Esophagus muscularis mucosa (tissue), 4 donors: Measurements from ENCODE around the gene ZNF618. TPM values are rescaled to one million over a fixed set of nuclear protein-coding genes. Genes with fewer than 3 reads are reported as not detected.

Experiments used
- DNase-seq: peaks from one replicate; pipeline ENCODE4 v3.0.0-alpha.2; 2017; ENCODE audit errors: extremely low spot score
- H3K27ac ChIP-seq, 4 donors: fragments of 200-600 bp; sonication (generic); replicated peaks in 1 of 4; 1 replicate in 3 of 4; 2 replicates in 1 of 4; pipeline ENCODE4 v1.5.1; 2016 to 2019; ENCODE audit warnings: mild to moderate bottlenecking in 1 of 4
- H3K27me3 ChIP-seq, 4 donors: fragments of 200-600 bp; sonication (generic); one replicate each; pipeline versions ENCODE4 v1.5.1 to v1.6.0; 2016 to 2019
- H3K36me3 ChIP-seq, 4 donors: fragments of 200-600 bp; sonication (generic); one replicate each; pipeline ENCODE4 v1.5.1; 2016 to 2019
- H3K4me1 ChIP-seq, 4 donors: fragments of 200-600 bp; sonication (generic); one replicate each; pipeline ENCODE4 v1.5.1; 2016 to 2019
- H3K4me3 ChIP-seq, 4 donors: fragments of 200-600 bp; sonication (generic); 1 replicate in 2 of 4; 2 replicates in 2 of 4; pipeline ENCODE4 v1.5.1; 2016 to 2019; ENCODE audit warnings: mild to moderate bottlenecking in 4 of 4, moderate library complexity in 1 of 4
- H3K9me3 ChIP-seq, 4 donors: fragments of 200-600 bp; sonication (generic); 1 replicate in 3 of 4; 2 replicates in 1 of 4; pipeline ENCODE4 v1.5.1; 2016 to 2019
- CTCF ChIP-seq, 3 experiments: fragments of 200-600 bp in 2 of 3; fragments of 450-650 bp in 1 of 3; sonication (generic) in 2 of 3; IDR thresholded peaks; one replicate each; pipeline ENCODE4 v1.5.1; 2017 to 2019; ENCODE audit warnings: antibody characterized with exemption in 3 of 3, mild to moderate bottlenecking in 2 of 3, moderate library complexity in 1 of 3
- EP300 ChIP-seq: sonication (generic); formaldehyde crosslinking; IDR thresholded peaks from one replicate; pipeline ENCODE4 v1.6.1; 2017; ENCODE audit warnings: antibody characterized with exemption
- POLR2A ChIP-seq: fragments of 450-650 bp; IDR thresholded peaks from one replicate; pipeline ENCODE4 v1.6.1; 2017; ENCODE audit warnings: antibody characterized with exemption, moderate library complexity, mild to moderate bottlenecking, low read depth
- POLR2AphosphoS5 ChIP-seq, 2 donors: sonication (generic); formaldehyde crosslinking; IDR thresholded peaks; one replicate each; pipeline ENCODE4 v1.6.1; 2017; ENCODE audit warnings: antibody characterized with exemption in 2 of 2
- WGBS: methylation state at CpG from one replicate; pipeline ENCODE4 v1.1.5; 2018; 5-methylcytosine and 5-hydroxymethylcytosine counted together
- intact Hi-C: fragments of 100-400 bp; cut with DNase I; formaldehyde crosslinking; loops from one replicate; pipeline ENCODE4 v1.15.1; 2023
- total RNA-seq, 4 donors: library from RNA; depleted of rRNA; stranded (reverse); fragments of >200 nt; gene quantifications; one replicate each; pipeline versions ENCODE4 v1.1.0 to v1.2.1, GENCODE V29; 2016

ZNF618 gene
- total RNA-seq, 4 donors from 2014 or later = 1.2 to 4.5 (median 2.6) TPM

- 94% methylated on average over 6 of the region's 6 CpGs for WGBS
- Histone ChIP-seq H3K27ac (no peak overlapping the region), H3K4me1 (peaks cover 0 to 8% (median 3%) of the 10 kb centered on the region in 4 donors), H3K4me3 (no peak overlapping the region), H3K36me3 (no peaks in the 10 kb centered on the region), H3K9me3 (no peaks in the 10 kb centered on the region), H3K27me3 (peaks cover 0 to 7% (median 0%) of the 10 kb centered on the region in 4 donors)
- DNase-seq = no peak
- TF ChIP-seq POLR2A (no peak), POLR2AphosphoS5 (IDR thresholded peaks at IDR 0.05) (no peak)
- intact Hi-C loops = no loop called here
Observed at GRCh38 chr9:114086009-114086408, 209.9 kb downstream of the ZNF618 start.

- Histone ChIP-seq H3K4me1 (peaks cover 0 to 8% (median 3%) of the 10 kb centered on the region in 4 donors), H3K36me3 (no peaks in the 10 kb centered on the region), H3K27ac (no peak overlapping the region), H3K4me3 (no peak overlapping the region), H3K9me3 (no peaks in the 10 kb centered on the region), H3K27me3 (peaks cover 0 to 8% (median 0%) of the 10 kb centered on the region in 4 donors)
- TF ChIP-seq POLR2AphosphoS5 (IDR thresholded peaks at IDR 0.05) = no peak
- intact Hi-C loops = no loop called here
- WGBS = 94% methylated on average over 4 of the region's 4 CpGs
- no peak for DNase-seq
Observed at GRCh38 chr9:114086607-114087006, 210.5 kb downstream of the ZNF618 start.

- WGBS = 82% methylated on average over 7 of the region's 7 CpGs
Observed at GRCh38 chr9:114087721-114088120, 211.6 kb downstream of the ZNF618 start.

GRCh38 chr9:114088571-114089170 lies 212.6 kb downstream of the ZNF618 start:
- WGBS = 92% methylated on average over 6 of the region's 7 CpGs
- peaks cover 0 to 26% (median 0%) of the 10 kb centered on the region in 4 donors for H3K27me3 ChIP-seq
- H3K27ac ChIP-seq = no peak overlapping the region
- intact Hi-C loops = no loop called here
- H3K4me3 ChIP-seq = no peak overlapping the region
- TF ChIP-seq CTCF (IDR thresholded peaks at IDR 0.05) = no peak
- no peak for TF ChIP-seq POLR2AphosphoS5 (IDR thresholded peaks at IDR 0.05)
- no peak for TF ChIP-seq EP300
- TF ChIP-seq POLR2A = no peak
- DNase-seq = no peak
- no peaks in the 10 kb centered on the region for H3K9me3 ChIP-seq
- no peaks in the 10 kb centered on the region for H3K36me3 ChIP-seq
- peaks cover 0 to 3% (median 0%) of the 10 kb centered on the region in 4 donors for H3K4me1 ChIP-seq

More at GRCh38 chr9:114087721-114088120, 211.6 kb downstream of the ZNF618 start:
- H3K9me3 ChIP-seq = no peaks in the 10 kb centered on the region
- intact Hi-C loops = no loop called here
- no peak overlapping the region for H3K27ac ChIP-seq
- H3K36me3 ChIP-seq = no peaks in the 10 kb centered on the region
- no peak overlapping the region for H3K4me3 ChIP-seq
- DNase-seq = no peak
- H3K27me3 ChIP-seq = peaks cover 0 to 19% (median 0%) of the 10 kb centered on the region in 4 donors
- TF ChIP-seq POLR2A (no peak), EP300 (no peak), CTCF (IDR thresholded peaks at IDR 0.05) (no peak), POLR2AphosphoS5 (IDR thresholded peaks at IDR 0.05) (no peak)
- H3K4me1 ChIP-seq = peaks cover 0 to 6% (median 2%) of the 10 kb centered on the region in 4 donors

GRCh38 chr9:114089206-114089840 lies 213.2 kb downstream of the ZNF618 start:
- Histone ChIP-seq H3K27ac (no peak overlapping the region), H3K36me3 (no peaks in the 10 kb centered on the region), H3K27me3 (peaks cover 0 to 26% (median 0%) of the 10 kb centered on the region in 4 donors), H3K4me1 (peaks cover 0 to 2% (median 0%) of the 10 kb centered on the region in 4 donors), H3K4me3 (no peak overlapping the region), H3K9me3 (no peaks in the 10 kb centered on the region)
- no peak for TF ChIP-seq CTCF (IDR thresholded peaks at IDR 0.05)
- no peak for TF ChIP-seq EP300
- no peak for TF ChIP-seq POLR2A
- TF ChIP-seq POLR2AphosphoS5 (IDR thresholded peaks at IDR 0.05) = no peak
- DNase-seq = no peak
- 96% methylated on average over 3 of the region's 4 CpGs for WGBS
- intact Hi-C loops = no loop called here
